HG03558 (cell line): ENCODE data around the gene AP2B1.
"Not testable (repeated sequence)": the region's sequence is repeated elsewhere in the genome, so short reads cannot be mapped to it uniquely, and the experiment has no call there.

ENCODE experiments used
- ATAC-seq: cut with Tn5 transposase; IDR thresholded peaks from one replicate; pipeline ENCODE4 v1.9.1; 2021; ENCODE audit warnings: moderate number of reproducible peaks; ENCODE audit not compliant: unreplicated experiment; ENCODE audit errors: extremely low read depth

Gene AP2B1

GRCh38 chr17:35742896-35743477 lies 155.9 kb downstream of the AP2B1 start:
- no peak for ATAC-seq

GRCh38 chr17:35743626-35744328 lies 156.7 kb downstream of the AP2B1 start:
- ATAC-seq, result no peak

GRCh38 chr17:35744830-35745229 lies 157.7 kb downstream of the AP2B1 start:
- ATAC-seq, result no peak

- ATAC-seq, result no peak
Observed at GRCh38 chr17:35745246-35745645, 158.1 kb downstream of the AP2B1 start.

- ATAC-seq, result no peak
Observed at GRCh38 chr17:35745749-35746320, 158.7 kb downstream of the AP2B1 start.

GRCh38 chr17:35747540-35748017 lies 160.5 kb downstream of the AP2B1 start:
- ATAC-seq, result no peak

- no peak for ATAC-seq
Observed at GRCh38 chr17:35748341-35748841, 161.3 kb downstream of the AP2B1 start.

- no peak for ATAC-seq
Observed at GRCh38 chr17:35748979-35749378, 161.9 kb downstream of the AP2B1 start.

GRCh38 chr17:35749560-35750412 lies 162.7 kb downstream of the AP2B1 start:
- no peak for ATAC-seq

- no peak for ATAC-seq
Observed at GRCh38 chr17:35750526-35751395, 163.6 kb downstream of the AP2B1 start.

GRCh38 chr17:35751541-35751940 lies 164.4 kb downstream of the AP2B1 start:
- ATAC-seq, result not testable (repeated sequence)

- ATAC-seq, result no peak
Observed at GRCh38 chr17:35752471-35752870, 165.3 kb downstream of the AP2B1 start.

- no peak for ATAC-seq
Observed at GRCh38 chr17:35752945-35753764, 166.0 kb downstream of the AP2B1 start, which contains the start of gene GAS2L2. GAS2L2 (minus strand) TSS chr17:35753239; CDS start chr17:35752850, 389 bp downstream.

GRCh38 chr17:35757243-35757642 lies 170.1 kb downstream of the AP2B1 start:
- ATAC-seq, result no peak

GRCh38 chr17:35760587-35760986 lies 173.5 kb downstream of the AP2B1 start, which contains the start of gene C17orf50:
C17orf50 (plus strand) TSS chr17:35760887; CDS start chr17:35760942, 55 bp downstream.
- no peak for ATAC-seq

- no peak for ATAC-seq
Observed at GRCh38 chr17:35761601-35762000, 174.5 kb downstream of the AP2B1 start.

- ATAC-seq, result no peak
Observed at GRCh38 chr17:35763767-35764122, 176.6 kb downstream of the AP2B1 start.

GRCh38 chr17:35764123-35764991 lies 177.2 kb downstream of the AP2B1 start:
- ATAC-seq, result peak; percentile 73
